Chondrocyte (in vitro differentiated cells): ENCODE measurements around the gene HCAR2. TPM values are rescaled to one million over a fixed set of nuclear protein-coding genes. Genes with fewer than 3 reads are reported as not detected.
"Not testable (repeated sequence)": the region's sequence is repeated elsewhere in the genome, so short reads cannot be mapped to it uniquely, and the experiment has no call there.

Experiments
- DNase-seq: peaks from one replicate; pipeline ENCODE4 v3.0.0; 2021; ENCODE audit warnings: mixed read lengths, low spot score
- H3K27ac Mint-ChIP-seq: one replicate; pipeline ENCODE4 v1.8.0; 2021; ENCODE audit warnings: mild to moderate bottlenecking, moderate library complexity, mixed read lengths; ENCODE audit not compliant: unreplicated experiment
- H3K27me3 Mint-ChIP-seq: 2 replicates; pipeline ENCODE4 v1.8.0; 2021; ENCODE audit warnings: low read depth, mixed read lengths
- H3K36me3 Mint-ChIP-seq: 2 replicates; pipeline ENCODE4 v1.8.0; 2021; ENCODE audit warnings: low read depth, mixed read lengths
- H3K4me1 Mint-ChIP-seq: 2 replicates; pipeline ENCODE4 v1.8.0; 2021; ENCODE audit warnings: low read depth, mild to moderate bottlenecking, mixed read lengths
- H3K4me3 Mint-ChIP-seq: one replicate; pipeline ENCODE4 v1.8.0; 2021; ENCODE audit warnings: mild to moderate bottlenecking, moderate library complexity, mixed read lengths; ENCODE audit not compliant: unreplicated experiment
- H3K9me3 Mint-ChIP-seq: 2 replicates; pipeline ENCODE4 v1.8.0; 2021; ENCODE audit warnings: low read depth, mixed read lengths
- total RNA-seq: library from RNA; stranded (reverse); gene quantifications from 3 replicates; pipeline ENCODE4 v1.2.1, GENCODE V29; 2021
- TF ChIP-seq, protein P1 (sequence below): fragments of 200-600 bp; sonication (generic); IDR thresholded peaks from 2 replicates; pipeline ENCODE4 v1.5.0; 2021; ENCODE audit warnings: antibody characterized with exemption, mild to moderate bottlenecking, moderate library complexity

Gene HCAR2
- total RNA-seq, 1 donor from 2014 or later = not detected

- not testable (repeated sequence) for DNase-seq, H3K4me3 Mint-ChIP-seq, H3K4me1 Mint-ChIP-seq, H3K27me3 Mint-ChIP-seq, H3K27ac Mint-ChIP-seq, H3K9me3 Mint-ChIP-seq, H3K36me3 Mint-ChIP-seq
These were observed 6.2 kb downstream of the HCAR2 start for GRCh38 chr12:122696922-122697321.

- H3K27me3 Mint-ChIP-seq = no peaks in the 10 kb centered on the region
- TF ChIP-seq, protein P1, sequence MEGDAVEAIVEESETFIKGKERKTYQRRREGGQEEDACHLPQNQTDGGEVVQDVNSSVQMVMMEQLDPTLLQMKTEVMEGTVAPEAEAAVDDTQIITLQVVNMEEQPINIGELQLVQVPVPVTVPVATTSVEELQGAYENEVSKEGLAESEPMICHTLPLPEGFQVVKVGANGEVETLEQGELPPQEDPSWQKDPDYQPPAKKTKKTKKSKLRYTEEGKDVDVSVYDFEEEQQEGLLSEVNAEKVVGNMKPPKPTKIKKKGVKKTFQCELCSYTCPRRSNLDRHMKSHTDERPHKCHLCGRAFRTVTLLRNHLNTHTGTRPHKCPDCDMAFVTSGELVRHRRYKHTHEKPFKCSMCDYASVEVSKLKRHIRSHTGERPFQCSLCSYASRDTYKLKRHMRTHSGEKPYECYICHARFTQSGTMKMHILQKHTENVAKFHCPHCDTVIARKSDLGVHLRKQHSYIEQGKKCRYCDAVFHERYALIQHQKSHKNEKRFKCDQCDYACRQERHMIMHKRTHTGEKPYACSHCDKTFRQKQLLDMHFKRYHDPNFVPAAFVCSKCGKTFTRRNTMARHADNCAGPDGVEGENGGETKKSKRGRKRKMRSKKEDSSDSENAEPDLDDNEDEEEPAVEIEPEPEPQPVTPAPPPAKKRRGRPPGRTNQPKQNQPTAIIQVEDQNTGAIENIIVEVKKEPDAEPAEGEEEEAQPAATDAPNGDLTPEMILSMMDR = no peak
- no peaks in the 10 kb centered on the region for H3K4me1 Mint-ChIP-seq
- no peak overlapping the region for H3K4me3 Mint-ChIP-seq
- no peaks in the 10 kb centered on the region for H3K9me3 Mint-ChIP-seq
- no peak overlapping the region for H3K27ac Mint-ChIP-seq
- H3K36me3 Mint-ChIP-seq = no peaks in the 10 kb centered on the region
- no peak for DNase-seq
These were observed 11.6 kb downstream of the HCAR2 start for GRCh38 chr12:122691566-122691965.

DNA sequence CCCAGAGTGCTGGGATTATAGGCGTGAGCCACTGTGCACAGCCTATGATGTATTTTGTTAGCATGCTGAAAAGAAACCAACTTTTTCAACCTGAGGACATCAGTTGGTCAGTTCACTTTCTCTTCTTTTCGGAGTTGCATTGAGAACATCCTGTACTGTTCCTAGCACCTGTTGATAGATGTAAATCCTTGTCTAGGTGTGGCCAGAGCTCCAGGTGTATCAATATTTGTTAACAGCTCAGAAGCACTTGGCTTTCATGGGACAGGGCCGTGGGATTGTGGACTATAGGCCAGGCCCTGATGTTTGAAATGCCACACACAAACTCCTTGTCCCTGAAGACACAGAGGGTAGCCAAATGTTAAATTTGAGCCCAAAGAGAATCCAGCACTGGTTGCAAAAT is 14.9 kb downstream of the HCAR2 start:
- H3K36me3 Mint-ChIP-seq = no peaks in the 10 kb centered on the region
- no peak overlapping the region for H3K27ac Mint-ChIP-seq
- TF ChIP-seq, protein P1 = no peak
- no peak overlapping the region for H3K4me3 Mint-ChIP-seq
- no peaks in the 10 kb centered on the region for H3K4me1 Mint-ChIP-seq
- no peaks in the 10 kb centered on the region for H3K27me3 Mint-ChIP-seq
- H3K9me3 Mint-ChIP-seq = no peaks in the 10 kb centered on the region
- DNase-seq = no peak

DNA sequence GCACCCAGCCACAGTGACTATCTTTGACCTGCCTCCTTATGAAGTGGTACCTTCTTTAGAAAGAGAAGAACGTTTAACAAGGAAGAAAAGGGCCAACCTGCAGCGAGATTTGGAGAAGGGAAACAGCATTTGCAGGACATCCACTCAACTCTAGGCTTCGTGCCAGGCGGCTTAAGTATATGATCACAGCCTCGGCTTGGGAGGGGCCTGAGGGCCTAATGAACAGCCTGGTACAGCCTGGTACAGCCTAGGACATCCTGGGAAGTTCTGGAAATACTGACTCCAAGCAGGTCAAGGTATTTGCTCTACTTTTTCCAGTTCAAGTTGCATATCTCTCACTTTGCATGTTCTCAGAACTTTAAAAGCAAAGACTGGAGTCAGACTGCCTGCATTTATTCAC is 16.1 kb downstream of the HCAR2 start:
- no peaks in the 10 kb centered on the region for H3K36me3 Mint-ChIP-seq
- no peaks in the 10 kb centered on the region for H3K4me1 Mint-ChIP-seq
- TF ChIP-seq, protein P1 = no peak
- no peak for DNase-seq
- H3K4me3 Mint-ChIP-seq = no peak overlapping the region
- no peaks in the 10 kb centered on the region for H3K9me3 Mint-ChIP-seq
- no peaks in the 10 kb centered on the region for H3K27me3 Mint-ChIP-seq
- H3K27ac Mint-ChIP-seq = no peak overlapping the region

GRCh38 chr12:122686538-122686937 is 16.6 kb downstream of the HCAR2 start:
- TF ChIP-seq, protein P1 = no peak
- Mint-ChIP-seq H3K27ac (no peak overlapping the region), H3K27me3 (no peaks in the 10 kb centered on the region), H3K4me3 (no peak overlapping the region), H3K36me3 (no peaks in the 10 kb centered on the region), H3K4me1 (no peaks in the 10 kb centered on the region), H3K9me3 (no peaks in the 10 kb centered on the region)
- no peak for DNase-seq

- Mint-ChIP-seq H3K27me3 (no peaks in the 10 kb centered on the region), H3K4me3 (no peak overlapping the region), H3K27ac (no peak overlapping the region), H3K9me3 (no peaks in the 10 kb centered on the region), H3K36me3 (no peaks in the 10 kb centered on the region), H3K4me1 (peaks cover 5% of the 10 kb centered on the region)
- DNase-seq = no peak
- TF ChIP-seq, protein P1 = no peak
These were observed 18.8 kb downstream of the HCAR2 start for GRCh38 chr12:122684297-122684813.
